Tibial nerve (tissue), 3 donors: ENCODE measurements around the gene HESX1.

Experiments
- CTCF ChIP-seq, 5 experiments: fragments of 200-600 bp in 3 of 5; fragments of 450-650 bp in 2 of 5; sonication (generic) in 3 of 5; IDR thresholded peaks; one replicate each; pipeline ENCODE4 v1.5.1; 2016 to 2019; ENCODE audit warnings: antibody characterized with exemption in 5 of 5, mild to moderate bottlenecking in 3 of 5, moderate library complexity in 2 of 5
- POLR2A ChIP-seq, 2 donors: fragments of 450-650 bp; IDR thresholded peaks; one replicate each; pipeline ENCODE4 v1.6.1; 2017; ENCODE audit warnings: antibody characterized with exemption in 2 of 2, mild to moderate bottlenecking in 2 of 2, moderate library complexity in 2 of 2

GRCh38 chr3:57157545-57157944 is 42.2 kb downstream of the HESX1 start:
- no peak for TF ChIP-seq POLR2A (IDR thresholded peaks at IDR 0.05)
- TF ChIP-seq CTCF (IDR thresholded peaks at IDR 0.05), result no peak
